DLD1 (cell line): ENCODE results near the gene TBC1D22A.

ENCODE experiments used
- in situ Hi-C: cut with HindIII; loops from 2 replicates; pipeline ENCODE4 v1.10.0; 2017; ENCODE audit warnings: low sequenced_read_pairs

TBC1D22A gene

GRCh38 chr22:46794491-46794890, 32.0 kb downstream of the TBC1D22A start:
- in situ Hi-C loops = no loop called here

GRCh38 chr22:46795140-46795539, 32.7 kb downstream of the TBC1D22A start:
- in situ Hi-C loops = no loop called here

- in situ Hi-C loops = no loop called here
Measured at GRCh38 chr22:46795845-46796565, 33.6 kb downstream of the TBC1D22A start.

GRCh38 chr22:46796566-46797195, 34.2 kb downstream of the TBC1D22A start:
- in situ Hi-C loops = no loop called here

- in situ Hi-C loops = no loop called here
Measured at GRCh38 chr22:46797355-46797754, 34.9 kb downstream of the TBC1D22A start.

GRCh38 chr22:46798041-46798365, 35.6 kb downstream of the TBC1D22A start:
- in situ Hi-C loops = no loop called here

- in situ Hi-C loops = no loop called here
Measured at GRCh38 chr22:46798366-46799350, 36.2 kb downstream of the TBC1D22A start.

- in situ Hi-C loops = no loop called here
Measured at GRCh38 chr22:46799626-46800025, 37.2 kb downstream of the TBC1D22A start.

GRCh38 chr22:46800102-46800857, 37.8 kb downstream of the TBC1D22A start:
- in situ Hi-C loops = no loop called here

GRCh38 chr22:46801331-46801811, 38.9 kb downstream of the TBC1D22A start:
- in situ Hi-C loops = no loop called here

GRCh38 chr22:46801826-46802607, 39.6 kb downstream of the TBC1D22A start:
- in situ Hi-C loops = no loop called here

GRCh38 chr22:46802608-46803027, 40.2 kb downstream of the TBC1D22A start:
- in situ Hi-C loops = no loop called here

GRCh38 chr22:46803031-46803880, 40.8 kb downstream of the TBC1D22A start:
- in situ Hi-C loops = no loop called here

- in situ Hi-C loops = no loop called here
Measured at GRCh38 chr22:46803936-46804335, 41.5 kb downstream of the TBC1D22A start.

- in situ Hi-C loops = no loop called here
Measured at GRCh38 chr22:46806794-46807193, 44.3 kb downstream of the TBC1D22A start.

GRCh38 chr22:46807458-46807857, 45.0 kb downstream of the TBC1D22A start:
- in situ Hi-C loops = no loop called here

- in situ Hi-C loops = no loop called here
Measured at GRCh38 chr22:46809153-46809885, 46.9 kb downstream of the TBC1D22A start.
